Ureter (tissue), 1 donor: ENCODE data around the gene DOK7. TPM values are rescaled to one million over a fixed set of nuclear protein-coding genes. Genes with fewer than 3 reads are reported as not detected.

Experiments used
- DNase-seq: peaks from one replicate; pipeline ENCODE4 v3.0.0-alpha.2; 2020; ENCODE audit warnings: low spot score
- total RNA-seq: library from RNA; stranded (reverse); gene quantifications from one replicate; pipeline ENCODE4 v1.2.4, GENCODE V29; 2023
- donor health status: DM: yes; HTN: yes; CAD: no.

The DOK7 gene
- total RNA-seq, 1 donor from 2014 or later, result 4.5 TPM

- no peak for DNase-seq
These were observed 646 bp downstream of the DOK7 start for GRCh38 chr4:3463556-3464348.

DNA sequence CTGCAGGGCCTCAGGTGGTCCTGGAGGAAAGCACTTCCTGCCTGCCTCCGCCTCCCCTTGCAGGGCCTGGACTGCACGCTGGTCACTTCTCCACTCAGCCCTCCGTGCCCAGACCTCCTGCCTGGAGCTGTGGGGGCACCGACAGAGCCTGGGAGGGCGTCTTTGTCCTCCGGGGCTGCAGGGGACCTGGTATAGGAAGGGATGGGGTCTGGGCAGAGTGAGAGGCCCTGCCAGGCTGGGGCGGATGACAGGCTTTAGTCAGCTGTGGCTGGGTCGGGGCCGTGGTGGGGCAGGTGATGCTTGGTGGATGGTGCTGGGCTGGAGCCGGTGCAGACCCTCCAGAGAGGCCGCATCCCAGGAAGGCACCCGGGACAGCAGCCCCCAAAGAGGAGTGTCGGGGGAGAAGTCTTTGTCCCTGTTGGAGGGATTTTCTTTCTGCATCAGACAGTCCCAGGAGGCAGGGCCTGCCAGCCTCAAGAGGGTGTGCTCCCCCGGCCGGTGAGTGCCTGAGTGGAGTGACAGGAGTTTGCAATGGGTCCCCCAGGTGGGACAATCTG is 1.3 kb downstream of the DOK7 start:
- no peak for DNase-seq

GRCh38 chr4:3464911-3465697 is 2.0 kb downstream of the DOK7 start:
- no peak for DNase-seq

- DNase-seq, result no peak
These were observed 2.9 kb downstream of the DOK7 start for GRCh38 chr4:3465698-3466671.

GRCh38 chr4:3466691-3467600 is 3.8 kb downstream of the DOK7 start:
- DNase-seq, result no peak

DNA sequence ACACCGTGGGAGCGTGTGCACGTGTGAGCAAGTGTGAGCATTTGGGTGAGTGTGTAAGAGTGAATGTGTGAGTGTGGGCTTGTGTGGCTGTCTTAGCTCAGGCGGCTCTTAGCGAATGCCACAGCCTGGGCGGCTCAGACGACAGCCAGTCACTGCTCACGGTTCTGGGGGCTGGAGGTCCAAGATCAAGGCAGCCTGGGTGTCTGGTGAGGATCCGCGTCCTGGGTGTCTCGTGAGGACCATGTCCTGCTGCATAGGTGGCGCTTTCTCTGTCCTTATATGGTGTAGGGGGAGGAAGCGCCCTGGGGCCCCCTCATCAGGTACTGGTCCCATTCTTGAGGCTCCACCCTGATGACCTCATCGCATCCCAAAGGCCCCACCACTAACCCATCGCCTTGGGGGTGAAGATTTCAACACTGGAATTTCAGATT is 4.5 kb downstream of the DOK7 start:
- DNase-seq, result no peak

GRCh38 chr4:3468154-3468553 is 5.0 kb downstream of the DOK7 start:
- no peak for DNase-seq

- no peak for DNase-seq
These were observed 5.7 kb downstream of the DOK7 start for GRCh38 chr4:3468804-3469203.

DNA sequence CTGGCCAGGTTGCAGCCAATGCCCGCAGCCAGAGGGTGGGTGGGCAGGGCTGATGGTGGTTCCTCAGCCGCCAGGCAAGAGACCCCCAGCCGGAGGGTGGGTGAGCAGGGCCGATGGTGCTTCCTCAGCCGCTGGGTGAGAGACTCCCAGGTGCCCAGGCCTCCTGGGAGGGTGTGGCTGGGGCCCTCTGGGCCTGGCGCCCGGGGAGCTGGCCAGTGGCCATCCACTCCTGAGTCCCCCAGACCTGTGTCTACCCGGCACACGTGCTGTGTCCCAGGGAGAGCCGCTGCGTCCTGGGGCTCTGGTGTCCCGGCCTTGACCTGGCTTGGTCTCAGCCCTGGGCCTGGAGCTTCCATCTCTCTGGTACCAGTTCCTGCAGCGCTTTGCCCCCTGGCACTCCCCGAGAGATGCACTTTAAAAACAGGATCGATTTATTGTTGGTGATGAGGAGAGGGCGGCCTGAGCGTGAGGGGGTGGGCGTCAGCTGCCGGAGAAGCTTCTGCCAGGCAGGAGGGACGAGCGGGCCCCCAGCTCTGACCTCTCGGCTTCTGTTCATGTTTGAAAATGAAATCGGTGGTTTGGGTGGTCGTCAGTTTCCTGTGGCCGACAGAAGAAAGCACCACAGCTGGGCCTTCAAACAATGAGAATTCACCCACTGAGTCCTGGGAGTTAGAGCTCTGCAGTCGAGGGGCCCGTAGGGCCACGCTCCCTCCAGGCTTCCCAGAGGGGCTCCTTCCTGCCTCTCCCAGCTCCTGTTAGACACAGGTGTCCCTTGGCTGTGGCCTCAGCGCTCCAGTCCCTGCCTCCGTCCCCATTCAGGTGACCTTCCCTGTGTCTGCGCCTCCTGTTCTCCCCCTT is 6.5 kb downstream of the DOK7 start:
- DNase-seq, result no peak

DNA sequence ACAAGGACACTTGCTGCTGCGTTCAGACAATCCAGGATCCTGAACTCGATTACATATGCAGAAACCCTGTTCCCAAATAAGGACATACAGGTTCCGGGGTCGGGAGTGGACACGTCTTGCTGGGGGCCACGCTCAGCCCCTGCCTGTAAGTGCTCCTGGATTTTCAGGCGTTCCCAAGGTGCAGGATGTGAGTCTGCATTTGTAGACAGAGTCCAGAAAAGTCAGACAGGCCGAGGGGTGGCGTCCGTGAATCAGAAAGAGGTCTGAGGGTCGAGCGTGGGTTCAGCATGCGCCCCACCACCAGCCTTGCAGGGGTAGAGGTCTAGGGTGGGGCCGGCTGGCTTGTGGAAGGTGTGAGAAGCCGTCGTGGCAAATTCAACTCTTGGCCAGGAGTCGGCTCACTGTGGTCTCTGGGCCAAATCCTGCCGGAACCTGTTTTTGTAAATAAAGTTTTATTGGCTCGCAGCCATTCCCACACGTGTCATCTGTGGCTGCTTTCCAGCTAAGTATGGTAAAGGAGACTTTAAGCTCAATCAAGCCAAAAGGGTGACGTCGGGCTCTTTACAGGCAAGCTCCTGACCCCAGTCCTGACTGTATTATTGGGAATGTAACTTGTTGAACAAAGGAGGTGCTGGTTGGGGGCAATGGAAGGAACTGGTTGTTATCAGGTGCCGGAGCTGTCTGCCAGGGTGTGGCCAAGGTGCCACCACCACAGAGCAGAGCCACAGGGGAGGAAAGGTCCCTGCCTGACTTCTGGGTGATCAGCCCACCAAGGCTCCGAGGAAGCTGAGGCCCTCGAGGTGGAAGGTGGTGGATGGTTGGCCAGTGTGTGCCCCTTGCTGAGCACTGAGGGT is 7.4 kb downstream of the DOK7 start:
- DNase-seq, result no peak

- no peak for DNase-seq
These were observed 8.1 kb downstream of the DOK7 start for GRCh38 chr4:3471098-3471760.

DNA sequence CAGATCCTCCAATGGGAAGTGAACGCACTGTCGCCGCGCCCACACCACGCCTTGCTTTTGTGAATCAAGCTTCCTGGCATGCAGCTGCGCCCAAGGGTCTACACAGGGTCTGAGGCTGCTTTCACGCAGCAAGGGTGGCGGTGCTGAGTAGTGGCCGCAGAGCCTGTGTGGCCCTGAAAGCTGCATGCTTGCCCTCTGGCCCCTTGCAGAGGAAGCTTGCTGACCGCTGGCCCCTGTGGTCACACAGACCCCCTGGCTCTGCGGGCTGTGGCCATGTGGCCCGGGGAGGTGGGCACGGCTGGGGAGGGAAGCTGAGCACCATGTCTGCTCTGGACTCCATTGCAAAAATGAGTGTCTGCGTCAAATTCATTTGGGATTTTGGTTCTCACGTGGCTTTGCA is 8.8 kb downstream of the DOK7 start:
- DNase-seq, result no peak

GRCh38 chr4:3472411-3473141 is 9.5 kb downstream of the DOK7 start:
- DNase-seq, result no peak

DNA sequence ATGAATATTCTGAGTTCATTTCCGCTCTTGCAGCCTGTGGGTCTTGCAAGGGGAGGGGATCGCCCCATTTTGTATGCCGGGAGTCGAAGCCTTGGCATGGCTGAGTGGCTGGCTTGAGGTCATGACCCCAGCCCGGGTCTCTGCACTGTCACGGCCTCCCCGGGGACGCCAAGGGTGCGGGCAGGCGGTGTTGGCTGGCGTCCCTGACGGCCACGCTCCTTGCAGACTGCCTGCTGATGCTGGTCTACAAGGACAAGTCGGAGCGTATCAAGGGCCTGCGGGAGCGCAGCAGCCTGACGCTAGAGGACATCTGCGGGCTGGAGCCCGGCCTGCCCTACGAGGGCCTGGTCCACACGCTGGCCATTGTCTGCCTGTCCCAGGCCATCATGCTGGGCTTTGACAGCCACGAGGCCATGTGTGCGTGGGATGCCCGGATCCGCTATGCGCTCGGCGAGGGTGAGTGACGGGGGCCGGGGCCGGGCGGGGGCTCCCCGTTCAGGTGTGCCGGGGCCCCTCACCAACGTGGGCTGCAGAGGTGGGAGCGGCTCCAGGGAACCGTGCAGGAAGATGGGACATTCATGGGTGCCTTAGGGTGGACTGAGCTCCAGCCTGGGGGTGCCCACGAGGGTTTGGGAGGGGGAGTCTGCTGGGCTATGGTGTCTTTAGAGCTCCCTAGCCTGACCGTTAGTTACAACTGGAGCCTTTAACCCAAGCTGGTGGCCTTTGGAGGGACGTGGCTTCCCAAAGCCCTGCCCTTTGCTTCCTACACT is 10.3 kb downstream of the DOK7 start:
- DNase-seq, result no peak

DNA sequence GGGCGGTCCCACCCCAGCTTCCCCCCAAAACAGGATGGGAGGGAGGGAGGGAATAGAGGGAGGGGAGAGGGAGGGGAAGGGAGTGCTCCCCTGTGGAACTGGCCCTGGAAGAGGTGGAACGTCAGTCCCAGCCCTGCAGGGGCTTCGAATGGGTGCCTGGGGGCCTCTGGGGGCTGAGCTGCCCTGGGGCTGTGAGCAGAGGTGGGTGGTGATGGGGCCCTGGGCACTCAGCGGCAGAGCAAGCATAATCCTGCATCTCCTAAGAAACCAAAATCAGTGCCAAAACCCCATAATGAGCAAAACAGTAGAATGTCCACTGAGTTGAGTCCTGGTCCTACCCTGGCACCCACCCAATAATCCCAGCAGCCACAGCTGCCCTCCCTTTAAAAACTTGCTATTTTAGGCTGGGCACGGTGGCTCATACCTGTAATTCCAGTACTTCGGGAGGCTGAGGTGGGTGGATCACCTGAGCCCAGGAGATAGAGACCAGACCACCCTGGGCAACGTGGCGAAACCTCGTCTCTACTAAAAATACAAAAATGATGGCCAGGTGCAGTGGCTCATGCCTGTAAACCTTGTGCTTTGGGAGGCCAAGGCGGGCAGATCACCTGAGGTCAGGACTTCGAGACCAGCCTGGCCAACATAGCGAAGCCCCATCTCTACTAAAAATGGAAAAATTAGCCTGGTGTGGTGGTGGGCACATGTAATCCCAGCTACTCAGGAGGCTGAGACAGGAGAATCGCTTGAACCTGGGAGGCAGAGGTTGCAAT is 11.1 kb downstream of the DOK7 start:
- no peak for DNase-seq
